A549 (cell line): ENCODE results near the gene LRRC61. TPM values are rescaled to one million over a fixed set of nuclear protein-coding genes. Genes with fewer than 3 reads are reported as not detected.

Source experiments
- ATAC-seq, 2 experiments: fragments of 200-7000 bp in 1 of 2; fragments of >200 bp in 1 of 2; cut with Nextera tagmentation in 1 of 2; cut with Tn5 transposase in 1 of 2; 3 replicates each; pipeline versions ENCODE4 v1.8.0 to v1.9.1; 2018 to 2020; ENCODE audit warnings: mild to moderate bottlenecking in 1 of 2, moderate library complexity in 1 of 2
- CTCF ChIA-PET: fragments of 300-600 bp; sonication (Branson Sonifier 250); formaldehyde crosslinking; extraction: SDS; loops from one replicate; lab custom pipeline; 2021; ENCODE audit warnings: antibody characterized with exemption, inconsistent platforms; lab: Yijun Ruan, JAX
- POLR2A ChIA-PET: fragments of 350-600 bp; formaldehyde crosslinking; extraction: SDS; loops from one replicate; lab custom pipeline; 2021; ENCODE audit warnings: antibody characterized with exemption, inconsistent platforms; lab: Yijun Ruan, JAX
- DNase-seq, 2 experiments: peaks; one replicate each; pipeline versions ENCODE4 v3.0.0 to v3.0.0-alpha.2; 2011 to 2016; ENCODE audit warnings: low read depth in 1 of 2, low spot score in 1 of 2
- FAIRE-seq: peaks from 2 replicates; lab custom pipeline; 2011; peaks lifted over from hg19 to GRCh38; lab: Jason Lieb, UNC
- H3K27ac ChIP-seq, 2 experiments: fragments of >200 bp; sonication (Bioruptor Twin); formaldehyde crosslinking; 3 replicates each; pipeline ENCODE4 v1.5.1; 2016 to 2017
- H3K4me1 ChIP-seq: fragments of >200 bp; sonication (Bioruptor Twin); formaldehyde crosslinking; 3 replicates; pipeline ENCODE4 v1.6.1; 2016
- H3K4me2 ChIP-seq: fragments of >200 bp; sonication (Bioruptor Twin); formaldehyde crosslinking; 3 replicates; pipeline ENCODE4 v1.6.1; 2016
- H3K4me3 ChIP-seq: fragments of >200 bp; sonication (Bioruptor Twin); formaldehyde crosslinking; 3 replicates; pipeline ENCODE4 v1.5.1; 2016
- H3K9me3 ChIP-seq: fragments of >200 bp; sonication (Bioruptor Twin); formaldehyde crosslinking; 3 replicates; pipeline ENCODE4 v1.6.1; 2016
- BHLHE40 ChIP-seq: IDR thresholded peaks from 2 replicates; pipeline ENCODE4 v1.6.1; 2012; ENCODE audit warnings: low read depth, low read length, inconsistent platforms
- CBX2 ChIP-seq: fragments of 200-600 bp; sonication (generic); IDR thresholded peaks from 2 replicates; pipeline ENCODE4 v1.6.1; 2016; ENCODE audit warnings: low read depth, mild to moderate bottlenecking, borderline replicate concordance
- CBX8 ChIP-seq: fragments of 200-600 bp; sonication (generic); IDR thresholded peaks from 2 replicates; pipeline ENCODE4 v1.6.1; 2016
- CHD2 ChIP-seq: fragments of 150-350 bp; IDR thresholded peaks from 2 replicates; pipeline ENCODE4 v1.6.1; 2014; ENCODE audit warnings: low read length; ENCODE audit not compliant: partially characterized antibody
- CHD4 ChIP-seq: fragments of 200-600 bp; sonication (generic); IDR thresholded peaks from 2 replicates; pipeline ENCODE4 v1.6.1; 2016; ENCODE audit warnings: antibody characterized with exemption, mild to moderate bottlenecking, borderline replicate concordance
- EHMT2 ChIP-seq: fragments of 200-600 bp; sonication (generic); IDR thresholded peaks from 2 replicates; pipeline ENCODE4 v1.6.1; 2016; ENCODE audit warnings: antibody characterized with exemption, low read depth, mild to moderate bottlenecking, moderate library complexity
- ESRRA ChIP-seq: fragments of 150-350 bp; IDR thresholded peaks from 2 replicates; pipeline ENCODE4 v1.6.1; 2014; ENCODE audit warnings: mild to moderate bottlenecking, low read length, borderline replicate concordance
- FOSL2 ChIP-seq, 2 experiments: fragments of 450-650 bp in 1 of 2; fragments of >200 bp in 1 of 2; sonication (Bioruptor Twin) in 1 of 2; formaldehyde crosslinking; IDR thresholded peaks; 2 replicates each; pipeline versions ENCODE4 v1.5.0 to v1.6.1; 2016 to 2020; ENCODE audit warnings: mild to moderate bottlenecking in 1 of 2, moderate library complexity in 1 of 2
- GATA3 ChIP-seq: IDR thresholded peaks from 2 replicates; pipeline ENCODE4 v1.6.1; 2012; ENCODE audit warnings: borderline replicate concordance
- HDAC2 ChIP-seq: fragments of 200-600 bp; sonication (generic); IDR thresholded peaks from 2 replicates; pipeline ENCODE4 v1.6.1; 2016
- HEYL ChIP-seq: fragments of 250-450 bp; sonication (Bioruptor Pico); IDR thresholded peaks from 2 replicates; pipeline ENCODE4 v1.8.0; 2021; ENCODE audit warnings: mild to moderate bottlenecking, moderate library complexity
- HOXA7 ChIP-seq: fragments of 250-450 bp; sonication (Bioruptor Pico); IDR thresholded peaks from 2 replicates; pipeline ENCODE4 v1.5.0; 2020; ENCODE audit warnings: mild to moderate bottlenecking, moderate library complexity
- JUN ChIP-seq, 2 experiments: fragments of >200 bp; sonication (Bioruptor Twin); formaldehyde crosslinking; IDR thresholded peaks; 2 replicates in 1 of 2; 3 replicates in 1 of 2; pipeline ENCODE4 v1.6.1; 2016 to 2017
- KDM1A ChIP-seq: fragments of 200-600 bp; sonication (generic); IDR thresholded peaks from 2 replicates; pipeline ENCODE4 v1.6.1; 2016; ENCODE audit warnings: low read depth, mild to moderate bottlenecking
- MAFK ChIP-seq: fragments of 450-650 bp; IDR thresholded peaks from 2 replicates; pipeline ENCODE4 v1.6.1; 2014; ENCODE audit not compliant: partially characterized antibody
- MAZ ChIP-seq: fragments of 150-350 bp; IDR thresholded peaks from 2 replicates; pipeline ENCODE4 v1.6.1; 2014; ENCODE audit warnings: antibody characterized with exemption, low read depth, low read length, borderline replicate concordance
- MYC ChIP-seq: IDR thresholded peaks from 2 replicates; pipeline ENCODE4 v1.6.1; 2012; ENCODE audit warnings: mild to moderate bottlenecking, inconsistent platforms, low read length, improper control_type of control experiment, borderline replicate concordance
- NFE2L2 ChIP-seq: fragments of 150-350 bp; conservative IDR thresholded peaks from 2 replicates; pipeline ENCODE4 v1.6.1; 2014; ENCODE audit warnings: low read length
- RCOR1 ChIP-seq: fragments of 150-350 bp; IDR thresholded peaks from 2 replicates; pipeline ENCODE4 v1.6.1; 2014; ENCODE audit warnings: antibody characterized with exemption, low read length, low read depth
- RFX5 ChIP-seq: fragments of 450-650 bp; IDR thresholded peaks from 2 replicates; pipeline ENCODE4 v1.7.1; 2014; ENCODE audit warnings: antibody characterized with exemption, mild to moderate bottlenecking, moderate library complexity
- RNF2 ChIP-seq: fragments of 200-600 bp; sonication (generic); IDR thresholded peaks from 2 replicates; pipeline ENCODE4 v1.6.1; 2016; ENCODE audit warnings: low read depth, mild to moderate bottlenecking, antibody characterized with exemption, moderate library complexity, borderline replicate concordance
- SMC3 ChIP-seq: fragments of >200 bp; sonication (Bioruptor Twin); formaldehyde crosslinking; IDR thresholded peaks from 3 replicates; pipeline ENCODE4 v1.6.1; 2018; ENCODE audit warnings: inconsistent platforms
- SREBF2 ChIP-seq: fragments of 450-650 bp; IDR thresholded peaks from 2 replicates; pipeline ENCODE4 v1.6.1; 2014; ENCODE audit warnings: mild to moderate bottlenecking, moderate library complexity
- TP53 ChIP-seq: fragments of 250-450 bp; sonication (Bioruptor Pico); IDR thresholded peaks from 2 replicates; pipeline ENCODE4 v1.5.0; 2021; ENCODE audit warnings: mild to moderate bottlenecking, moderate library complexity
- ZFP36 ChIP-seq: fragments of 450-650 bp; IDR thresholded peaks from 2 replicates; pipeline ENCODE4 v1.6.1; 2014; ENCODE audit warnings: borderline replicate concordance; ENCODE audit not compliant: partially characterized antibody
- ZNF302 ChIP-seq: fragments of 250-450 bp; sonication (Bioruptor Pico); IDR thresholded peaks from 2 replicates; pipeline ENCODE4 v1.9.0; 2021; ENCODE audit warnings: inconsistent platforms, mild to moderate bottlenecking, moderate library complexity
- WGBS: methylation state at CpG from one replicate; pipeline ENCODE4 v1.1.6; 2017; ENCODE audit errors: missing lambda C conversion rate; 5-methylcytosine and 5-hydroxymethylcytosine counted together
- polyA plus RNA-seq, 4 experiments: library from polyadenylated mRNA; depleted of rRNA in 3 of 4; stranded (reverse); fragments of >200 nt; fragmentation: RNase III in 1 of 4; extraction: RNeasy Plus Mini Kit Qiagen cat#74134 plus additional on column Dnase treatment in 1 of 4; gene quantifications; 2 replicates in 3 of 4; 3 replicates in 1 of 4; pipeline ENCODE4 v1.2.3, GENCODE V29; 2011 to 2017
- TF ChIP-seq, protein P1 (sequence below): fragments of 250-450 bp; sonication (Bioruptor Pico); IDR thresholded peaks from 2 replicates; pipeline ENCODE4 v1.5.0; 2021; ENCODE audit warnings: mild to moderate bottlenecking, moderate library complexity, borderline replicate concordance
- TF ChIP-seq, protein P2 (sequence below): fragments of >200 bp; sonication (Bioruptor Twin); formaldehyde crosslinking; IDR thresholded peaks from 2 replicates; pipeline ENCODE4 v1.6.1; 2016

The LRRC61 gene
- polyA plus RNA-seq, 2 of the 4 experiments (the other 2 are of a cell fraction): 0.19 to 0.22 TPM

DNA sequence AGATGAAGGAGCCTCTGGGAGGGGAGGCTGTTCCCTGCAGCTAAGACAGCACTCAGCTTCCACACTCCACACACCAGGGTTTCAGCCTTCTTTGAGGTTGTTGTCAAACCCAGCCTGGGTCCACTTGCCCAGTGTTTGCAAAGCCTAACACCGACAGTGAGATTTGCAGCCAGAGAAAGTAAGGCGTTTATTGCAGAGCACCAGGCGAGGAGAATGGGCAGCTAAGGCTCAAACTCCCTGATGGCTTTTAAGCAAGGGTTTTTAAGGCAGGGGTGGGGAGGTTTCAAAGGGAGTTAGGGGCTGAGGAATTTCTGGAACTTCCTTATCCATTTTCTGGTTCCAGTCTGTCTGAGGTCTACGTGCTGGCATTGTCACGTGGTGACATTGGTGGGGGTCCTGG lies 51.3 kb downstream of the LRRC61 start (continued):
- no peak for TF ChIP-seq NFE2L2

DNA sequence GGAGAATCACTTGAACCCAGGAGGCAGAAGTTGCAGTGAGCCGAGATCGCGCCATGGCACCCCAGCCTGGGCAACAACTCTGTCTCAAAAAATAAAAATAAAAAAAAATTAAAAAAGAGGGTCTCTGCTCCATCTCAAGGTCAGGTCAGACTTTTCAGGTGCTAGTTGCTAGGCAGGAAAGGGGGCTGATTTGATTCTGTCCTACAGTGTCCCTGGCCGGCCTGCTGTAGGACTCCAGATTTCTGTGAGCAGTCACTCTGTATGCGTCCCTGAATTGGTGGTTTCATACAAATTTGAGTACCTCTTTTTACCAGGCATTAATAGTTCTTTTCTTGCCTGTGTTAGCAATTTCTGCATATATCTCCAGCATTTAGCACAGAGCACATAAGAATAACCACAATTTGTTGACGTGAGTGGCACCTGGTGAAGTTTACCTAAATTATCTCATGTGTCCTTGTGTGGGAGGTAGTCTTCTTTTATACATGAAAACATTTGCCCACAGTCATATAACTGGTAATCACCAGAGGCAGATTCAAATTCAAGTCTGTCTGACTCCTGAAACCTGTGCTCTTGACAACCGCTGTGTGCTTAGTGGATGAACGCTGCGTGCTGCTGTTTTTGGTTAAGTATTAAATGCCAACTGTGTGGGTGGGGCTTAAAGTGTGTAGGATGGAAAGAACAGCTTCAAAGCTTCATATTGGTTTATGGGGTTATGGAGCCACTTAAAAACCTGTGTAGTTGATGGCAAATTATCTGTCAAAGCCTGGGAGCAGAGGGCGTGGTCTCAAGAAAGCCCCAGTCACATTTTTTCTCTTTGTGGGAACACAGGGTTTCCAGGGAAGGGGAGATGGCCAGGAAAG lies 52.7 kb downstream of the LRRC61 start:
- Histone ChIP-seq H3K4me3 (no peak overlapping the region), H3K9me3 (no peaks in the 10 kb centered on the region)
- ATAC-seq (no peak), FAIRE-seq (no peak)
- 75% methylated on average over 10 of the region's 10 CpGs for WGBS
- TF ChIP-seq TP53 (no peak), ZNF302 (CRISPR knock-in tag) (no peak), ESRRA (no peak), FOSL2 (IDR thresholded peaks at IDR 0.05) (no peak), FOSL2 (CRISPR knock-in tag; IDR thresholded peaks at IDR 0.05) (no peak), NFE2L2 (no peak), ZFP36 (no peak), RNF2 (no peak), CBX8 (no peak)
- TF ChIP-seq, protein P1, sequence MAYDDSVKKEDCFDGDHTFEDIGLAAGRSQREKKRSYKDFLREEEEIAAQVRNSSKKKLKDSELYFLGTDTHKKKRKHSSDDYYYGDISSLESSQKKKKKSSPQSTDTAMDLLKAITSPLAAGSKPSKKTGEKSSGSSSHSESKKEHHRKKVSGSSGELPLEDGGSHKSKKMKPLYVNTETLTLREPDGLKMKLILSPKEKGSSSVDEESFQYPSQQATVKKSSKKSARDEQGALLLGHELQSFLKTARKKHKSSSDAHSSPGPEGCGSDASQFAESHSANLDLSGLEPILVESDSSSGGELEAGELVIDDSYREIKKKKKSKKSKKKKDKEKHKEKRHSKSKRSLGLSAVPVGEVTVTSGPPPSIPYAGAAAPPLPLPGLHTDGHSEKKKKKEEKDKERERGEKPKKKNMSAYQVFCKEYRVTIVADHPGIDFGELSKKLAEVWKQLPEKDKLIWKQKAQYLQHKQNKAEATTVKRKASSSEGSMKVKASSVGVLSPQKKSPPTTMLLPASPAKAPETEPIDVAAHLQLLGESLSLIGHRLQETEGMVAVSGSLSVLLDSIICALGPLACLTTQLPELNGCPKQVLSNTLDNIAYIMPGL: no peak
- TF ChIP-seq, all 56 proteins: peak for 0
- DNase-seq: no peak
- no peak overlapping the region for H3K4me2 ChIP-seq
- CTCF ChIA-PET: interaction anchor here (1.4 to 2.0 kb wide), 3 partner anchors 10 to 46 kb away, joined by 3 to 12 read pairs (median 4); no protein-coding TSS in a partner anchor
- H3K27ac ChIP-seq: peak overlapping the region in 1 of 2 experiments; percentile 100; a peak in 1 of 6 replicates
- H3K4me1 ChIP-seq: peaks cover 37% of the 10 kb centered on the region
- POLR2A ChIA-PET: no interaction called here

DNA sequence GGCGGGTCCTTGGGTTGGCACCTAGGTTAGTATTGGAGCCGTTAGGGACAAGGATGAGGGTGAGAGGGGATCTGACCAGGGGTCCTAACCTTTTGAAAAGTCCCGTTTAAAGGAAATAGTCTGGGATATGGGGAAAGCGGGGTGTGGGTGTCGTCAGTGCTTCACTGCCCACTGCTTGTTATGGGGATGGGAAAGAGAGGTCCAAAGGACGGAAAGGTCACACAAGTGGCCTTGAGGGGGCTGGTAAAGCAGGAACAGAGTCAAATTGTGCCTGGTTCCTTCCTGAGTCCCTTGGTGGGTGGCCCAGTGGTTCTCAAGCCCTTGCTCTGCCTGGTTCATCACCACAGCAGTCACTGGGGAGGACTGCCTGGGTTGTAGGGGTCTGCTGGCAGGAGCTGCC lies 53.4 kb downstream of the LRRC61 start:
- WGBS: 75% methylated on average over 6 of the region's 6 CpGs
- Histone ChIP-seq H3K27ac (peak overlapping the region in 1 of 2 experiments; percentile 100; a peak in 3 of 6 replicates), H3K4me2 (0 out of 3 replicates have a peak overlapping the region, but pooled peaks have one; percentile 93), H3K9me3 (no peaks in the 10 kb centered on the region), H3K4me1 (peaks cover 37% of the 10 kb centered on the region), H3K4me3 (no peak overlapping the region)
- no peak for DNase-seq
- ChIA-PET POLR2A (no interaction called here), CTCF (interaction anchor here (1.0 to 2.0 kb wide), 3 partner anchors 21 to 46 kb away, joined by 4 to 12 read pairs (median 8); no protein-coding TSS in a partner anchor)
- no peak for FAIRE-seq
- no peak for ATAC-seq
- no peak for TF ChIP-seq MAFK
- TF ChIP-seq JUN (IDR thresholded peaks at IDR 0.05): no peak
- no peak for TF ChIP-seq NFE2L2
- TF ChIP-seq MYC: no peak
- no peak for TF ChIP-seq BHLHE40
- TF ChIP-seq CHD4: no peak
- TF ChIP-seq, protein P2, sequence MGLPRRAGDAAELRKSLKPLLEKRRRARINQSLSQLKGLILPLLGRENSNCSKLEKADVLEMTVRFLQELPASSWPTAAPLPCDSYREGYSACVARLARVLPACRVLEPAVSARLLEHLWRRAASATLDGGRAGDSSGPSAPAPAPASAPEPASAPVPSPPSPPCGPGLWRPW: no peak
- no peak for TF ChIP-seq RFX5
- no peak for TF ChIP-seq GATA3

DNA sequence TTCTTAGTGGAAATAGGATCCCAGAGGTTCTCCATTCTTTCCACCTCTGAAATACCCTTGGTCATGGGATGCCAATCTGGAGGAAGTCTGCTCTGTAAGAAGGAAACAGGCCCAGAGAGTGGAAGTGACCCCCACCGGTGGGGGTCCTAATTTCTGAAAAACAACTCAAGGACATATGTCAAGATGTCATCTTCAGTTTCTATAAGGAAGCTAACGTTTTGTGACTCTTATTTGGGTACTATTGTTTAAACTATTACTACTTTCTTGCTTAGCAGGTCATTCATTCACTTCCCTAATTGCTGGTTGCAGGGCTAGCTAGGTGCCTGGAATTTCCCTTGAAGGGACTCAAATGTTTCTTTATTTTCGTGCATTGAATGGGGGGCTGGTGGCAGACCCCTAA lies 54.0 kb downstream of the LRRC61 start:
- no peak for DNase-seq
- Histone ChIP-seq H3K4me3 (no peak overlapping the region), H3K4me1 (peaks cover 37% of the 10 kb centered on the region), H3K27ac (peak overlapping the region; percentile 97 to 100; a peak in 4 of 6 replicates), H3K9me3 (no peaks in the 10 kb centered on the region), H3K4me2 (peak overlapping the region; percentile 93)
- ChIA-PET CTCF (interaction anchor here (0.5 to 2.0 kb wide), 6 partner anchors 21 to 72 kb away, joined by 3 to 12 read pairs (median 4); no protein-coding TSS in a partner anchor), POLR2A (interaction anchor here (2.1 kb wide), 1 partner anchor 8 kb away, joined by 44 read pairs; the partner anchor contains the start of gene REPIN1)
- FAIRE-seq: no peak
- ATAC-seq: no peak
- WGBS: 31% methylated on average over 3 of the region's 3 CpGs
- TF ChIP-seq, protein P1: no peak
- TF ChIP-seq BHLHE40 (no peak), CBX2 (no peak), MAFK (no peak), KDM1A (no peak), SMC3 (no peak), CHD2 (no peak), HEYL (CRISPR knock-in tag) (no peak), HOXA7 (no peak), MYC (no peak), SREBF2 (no peak), EHMT2 (no peak), MAZ (no peak), HDAC2 (no peak), RCOR1 (no peak)
